ENCODE measurements around the gene TPM3. TPM values are rescaled to one million over a fixed set of nuclear protein-coding genes. Genes with fewer than 3 reads are reported as not detected.

TPM3 gene
- 592 and 711 TPM in 2 replicates for total RNA-seq

GRCh38 chr1:154191990-154192461 is at the start of gene TPM3:
Gene TPM3 (minus strand): TSS chr1:154192100. CDS start chr1:154192018, 82 bp downstream.

GRCh38 chr1:154220071-154220969 is 28.4 kb upstream of the TPM3 start, which contains the start of gene UBAP2L:
Gene UBAP2L (plus strand): TSS chr1:154220955. CDS start chr1:154225124, 4,169 bp downstream.

GRCh38 chr1:154206196-154206595 is 14.3 kb upstream of the TPM3 start, which contains the start of gene CFAP141:
Gene CFAP141 (minus strand): TSS chr1:154206333. CDS start chr1:154206307, 26 bp downstream.

GRCh38 chr1:154154534-154155191 is 37.2 kb downstream of the TPM3 start, which contains the start of gene NUP210L:
Gene NUP210L (minus strand): TSS chr1:154155073.

Other genes with a start within 250 kb of the TPM3 start
- gene DENND4B, start 245.4 kb downstream of the TPM3 start, total RNA-seq: 6.4 and 8.6 TPM in 2 replicates
- 8.0 and 10.4 TPM in 2 replicates for gene CRTC2, start 233.5 kb downstream of the TPM3 start, total RNA-seq
- 139 and 147 TPM in 2 replicates for gene SLC39A1, start 228.6 kb downstream of the TPM3 start, total RNA-seq
- 7.8 and 14.7 TPM in 2 replicates for gene CREB3L4, start 224.2 kb downstream of the TPM3 start, total RNA-seq
- 204 and 241 TPM in 2 replicates for gene JTB, start 214.4 kb downstream of the TPM3 start, total RNA-seq
- gene RAB13, start 205.8 kb downstream of the TPM3 start, total RNA-seq: 36.2 and 47.3 TPM in 2 replicates
- 1,649 and 2,362 TPM in 2 replicates for gene RPS27, start 201.3 kb downstream of the TPM3 start, total RNA-seq
- gene NUP210L, start 37.0 kb downstream of the TPM3 start, total RNA-seq: not detected in 2 replicates
- not detected in 2 replicates for gene CFAP141, start 14.2 kb upstream of the TPM3 start, total RNA-seq
- 69.8 and 72.1 TPM in 2 replicates for gene UBAP2L, start 28.9 kb upstream of the TPM3 start, total RNA-seq
- 163 TPM in 2 replicates for gene HAX1, start 80.5 kb upstream of the TPM3 start, total RNA-seq
- not detected in 2 replicates for gene AQP10, start 129.0 kb upstream of the TPM3 start, total RNA-seq
- 73.7 and 77.8 TPM in 2 replicates for gene ATP8B2, start 133.4 kb upstream of the TPM3 start, total RNA-seq
- gene IL6R, start 213.2 kb upstream of the TPM3 start, total RNA-seq: 0.58 and 4.4 TPM in 2 replicates

All from myometrial cell (primary cell).